OCI-LY3 (cell line): ENCODE measurements around the gene MTMR3.

ENCODE experiments used
- EZH2phosphoT487 ChIP-seq: fragments of 200-600 bp; shearing (Covaris generic); IDR thresholded peaks from 2 replicates; pipeline ENCODE4 v1.6.1; 2018; ENCODE audit warnings: antibody characterized with exemption, mixed run types, low read depth
- TF ChIP-seq, protein P1 (sequence below): fragments of 200-600, 300-600 bp; sonication (generic); IDR thresholded peaks from 2 replicates; pipeline ENCODE4 v1.5.1; 2014; ENCODE audit warnings: antibody characterized with exemption, low read length, low read depth

DNA sequence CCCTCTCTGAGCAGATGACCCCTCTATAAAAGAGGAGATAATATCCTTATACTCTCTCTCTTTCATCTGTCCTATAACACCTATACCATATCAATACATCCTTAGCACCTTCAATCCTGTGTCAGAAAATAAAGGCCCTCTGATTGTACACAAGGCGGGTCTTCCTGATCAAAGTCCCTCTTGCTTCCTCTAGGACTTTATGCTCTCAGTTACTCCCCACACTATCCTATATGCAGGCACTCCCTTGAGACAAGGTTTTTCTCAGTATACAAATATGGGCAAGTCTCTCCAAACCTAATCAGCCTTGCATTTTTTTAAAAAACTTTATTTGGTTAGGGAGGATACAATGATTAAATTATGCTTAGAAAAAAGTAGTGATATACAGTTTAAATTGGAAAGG lies 180.0 kb downstream of the MTMR3 start:
- TF ChIP-seq, protein P1, sequence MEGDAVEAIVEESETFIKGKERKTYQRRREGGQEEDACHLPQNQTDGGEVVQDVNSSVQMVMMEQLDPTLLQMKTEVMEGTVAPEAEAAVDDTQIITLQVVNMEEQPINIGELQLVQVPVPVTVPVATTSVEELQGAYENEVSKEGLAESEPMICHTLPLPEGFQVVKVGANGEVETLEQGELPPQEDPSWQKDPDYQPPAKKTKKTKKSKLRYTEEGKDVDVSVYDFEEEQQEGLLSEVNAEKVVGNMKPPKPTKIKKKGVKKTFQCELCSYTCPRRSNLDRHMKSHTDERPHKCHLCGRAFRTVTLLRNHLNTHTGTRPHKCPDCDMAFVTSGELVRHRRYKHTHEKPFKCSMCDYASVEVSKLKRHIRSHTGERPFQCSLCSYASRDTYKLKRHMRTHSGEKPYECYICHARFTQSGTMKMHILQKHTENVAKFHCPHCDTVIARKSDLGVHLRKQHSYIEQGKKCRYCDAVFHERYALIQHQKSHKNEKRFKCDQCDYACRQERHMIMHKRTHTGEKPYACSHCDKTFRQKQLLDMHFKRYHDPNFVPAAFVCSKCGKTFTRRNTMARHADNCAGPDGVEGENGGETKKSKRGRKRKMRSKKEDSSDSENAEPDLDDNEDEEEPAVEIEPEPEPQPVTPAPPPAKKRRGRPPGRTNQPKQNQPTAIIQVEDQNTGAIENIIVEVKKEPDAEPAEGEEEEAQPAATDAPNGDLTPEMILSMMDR, result no peak
- TF ChIP-seq EZH2phosphoT487, result no peak
